Measurements from ENCODE around the gene MTA3.

MTA3 gene

DNA sequence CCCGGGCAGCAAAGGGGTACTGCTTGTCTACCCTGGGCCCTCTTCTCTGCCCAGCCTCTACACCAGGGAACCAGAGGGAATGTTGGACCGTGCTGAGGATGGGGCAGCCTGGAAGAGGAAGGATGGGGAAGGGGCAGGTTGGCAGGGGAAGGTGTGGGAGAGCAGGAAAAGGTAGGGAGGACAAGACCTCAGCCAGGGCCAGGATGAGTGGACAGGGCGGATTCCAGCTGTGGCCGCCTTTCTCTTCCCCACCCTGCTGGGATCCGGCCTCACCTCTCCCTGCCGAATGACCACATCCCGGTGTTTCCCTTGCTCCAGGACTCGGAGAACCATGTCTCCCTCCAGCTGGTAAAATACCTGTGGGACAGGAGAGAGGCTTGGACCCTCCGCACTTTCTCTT, 215.1 kb downstream of the MTA3 start:
- no peak for DNase-seq (ENCODE audit: low read depth in 1 of 2, low spot score in 1 of 2)
- H3K27me3 ChIP-seq (ENCODE audit: insufficient read depth, poor library complexity, severe bottlenecking): no peaks in the 10 kb centered on the region
- no peak overlapping the region for H3K4me3 ChIP-seq (replicated peaks; ENCODE audit: insufficient read depth, low read length)
- no peak overlapping the region for H3K27ac ChIP-seq (replicated peaks)
- TF ChIP-seq POLR2AphosphoS5 (IDR thresholded peaks at IDR 0.05; ENCODE audit: low read depth) (no peak), SPI1 (IDR thresholded peaks at IDR 0.05; ENCODE audit: borderline replicate concordance, low read depth) (no peak), GABPA (IDR thresholded peaks at IDR 0.05; ENCODE audit: low read depth) (no peak)
- TF ChIP-seq, protein P1, sequence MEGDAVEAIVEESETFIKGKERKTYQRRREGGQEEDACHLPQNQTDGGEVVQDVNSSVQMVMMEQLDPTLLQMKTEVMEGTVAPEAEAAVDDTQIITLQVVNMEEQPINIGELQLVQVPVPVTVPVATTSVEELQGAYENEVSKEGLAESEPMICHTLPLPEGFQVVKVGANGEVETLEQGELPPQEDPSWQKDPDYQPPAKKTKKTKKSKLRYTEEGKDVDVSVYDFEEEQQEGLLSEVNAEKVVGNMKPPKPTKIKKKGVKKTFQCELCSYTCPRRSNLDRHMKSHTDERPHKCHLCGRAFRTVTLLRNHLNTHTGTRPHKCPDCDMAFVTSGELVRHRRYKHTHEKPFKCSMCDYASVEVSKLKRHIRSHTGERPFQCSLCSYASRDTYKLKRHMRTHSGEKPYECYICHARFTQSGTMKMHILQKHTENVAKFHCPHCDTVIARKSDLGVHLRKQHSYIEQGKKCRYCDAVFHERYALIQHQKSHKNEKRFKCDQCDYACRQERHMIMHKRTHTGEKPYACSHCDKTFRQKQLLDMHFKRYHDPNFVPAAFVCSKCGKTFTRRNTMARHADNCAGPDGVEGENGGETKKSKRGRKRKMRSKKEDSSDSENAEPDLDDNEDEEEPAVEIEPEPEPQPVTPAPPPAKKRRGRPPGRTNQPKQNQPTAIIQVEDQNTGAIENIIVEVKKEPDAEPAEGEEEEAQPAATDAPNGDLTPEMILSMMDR (IDR thresholded peaks at IDR 0.05; ENCODE audit: insufficient read depth, low read length): no peak
- TF ChIP-seq, protein P2, sequence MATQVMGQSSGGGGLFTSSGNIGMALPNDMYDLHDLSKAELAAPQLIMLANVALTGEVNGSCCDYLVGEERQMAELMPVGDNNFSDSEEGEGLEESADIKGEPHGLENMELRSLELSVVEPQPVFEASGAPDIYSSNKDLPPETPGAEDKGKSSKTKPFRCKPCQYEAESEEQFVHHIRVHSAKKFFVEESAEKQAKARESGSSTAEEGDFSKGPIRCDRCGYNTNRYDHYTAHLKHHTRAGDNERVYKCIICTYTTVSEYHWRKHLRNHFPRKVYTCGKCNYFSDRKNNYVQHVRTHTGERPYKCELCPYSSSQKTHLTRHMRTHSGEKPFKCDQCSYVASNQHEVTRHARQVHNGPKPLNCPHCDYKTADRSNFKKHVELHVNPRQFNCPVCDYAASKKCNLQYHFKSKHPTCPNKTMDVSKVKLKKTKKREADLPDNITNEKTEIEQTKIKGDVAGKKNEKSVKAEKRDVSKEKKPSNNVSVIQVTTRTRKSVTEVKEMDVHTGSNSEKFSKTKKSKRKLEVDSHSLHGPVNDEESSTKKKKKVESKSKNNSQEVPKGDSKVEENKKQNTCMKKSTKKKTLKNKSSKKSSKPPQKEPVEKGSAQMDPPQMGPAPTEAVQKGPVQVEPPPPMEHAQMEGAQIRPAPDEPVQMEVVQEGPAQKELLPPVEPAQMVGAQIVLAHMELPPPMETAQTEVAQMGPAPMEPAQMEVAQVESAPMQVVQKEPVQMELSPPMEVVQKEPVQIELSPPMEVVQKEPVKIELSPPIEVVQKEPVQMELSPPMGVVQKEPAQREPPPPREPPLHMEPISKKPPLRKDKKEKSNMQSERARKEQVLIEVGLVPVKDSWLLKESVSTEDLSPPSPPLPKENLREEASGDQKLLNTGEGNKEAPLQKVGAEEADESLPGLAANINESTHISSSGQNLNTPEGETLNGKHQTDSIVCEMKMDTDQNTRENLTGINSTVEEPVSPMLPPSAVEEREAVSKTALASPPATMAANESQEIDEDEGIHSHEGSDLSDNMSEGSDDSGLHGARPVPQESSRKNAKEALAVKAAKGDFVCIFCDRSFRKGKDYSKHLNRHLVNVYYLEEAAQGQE (IDR thresholded peaks at IDR 0.05; ENCODE audit: insufficient replicate concordance, low read depth): no peak

DNA sequence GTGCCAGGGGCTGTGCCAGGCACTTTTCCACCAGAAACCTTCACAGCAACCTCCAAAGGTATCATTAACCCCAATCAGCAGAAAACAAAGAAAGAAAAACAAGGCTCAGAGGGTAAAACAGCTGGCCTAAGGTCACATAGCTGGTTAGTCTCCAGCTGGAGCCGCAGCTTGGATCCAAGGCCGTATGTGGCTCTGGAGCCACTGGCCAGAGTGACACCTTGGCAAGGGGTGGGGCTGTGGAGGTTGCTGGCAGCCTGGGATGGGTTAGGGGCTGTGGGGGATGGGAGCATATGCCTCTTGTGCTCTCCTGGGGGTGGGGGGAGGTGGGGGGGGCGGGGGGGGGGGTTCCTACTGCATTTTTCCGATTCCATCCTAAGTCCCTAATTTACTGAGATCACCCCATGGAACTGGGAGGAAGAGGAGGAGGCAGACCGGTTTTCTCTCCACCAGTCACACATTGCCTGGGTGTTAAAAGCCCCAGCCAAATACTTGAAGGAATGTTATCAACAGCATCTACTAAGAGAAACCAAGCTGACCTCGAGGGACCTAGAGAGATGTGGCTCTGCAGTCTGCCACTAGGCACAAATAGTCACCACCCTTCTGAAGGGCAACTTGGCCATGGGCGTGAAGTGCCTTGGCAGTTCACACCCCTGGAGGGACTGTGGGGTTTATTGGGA, 215.9 kb downstream of the MTA3 start:
- Histone ChIP-seq H3K27ac (replicated peaks) (no peak overlapping the region), H3K27me3 (ENCODE audit: insufficient read depth, poor library complexity, severe bottlenecking) (no peaks in the 10 kb centered on the region), H3K4me3 (replicated peaks; ENCODE audit: insufficient read depth, low read length) (no peak overlapping the region)
- TF ChIP-seq, protein P1 (IDR thresholded peaks at IDR 0.05; ENCODE audit: insufficient read depth, low read length): no peak
- no peak for TF ChIP-seq POLR2AphosphoS5 (IDR thresholded peaks at IDR 0.05; ENCODE audit: low read depth)
- DNase-seq (ENCODE audit: low read depth in 1 of 2, low spot score in 1 of 2): no peak

DNA sequence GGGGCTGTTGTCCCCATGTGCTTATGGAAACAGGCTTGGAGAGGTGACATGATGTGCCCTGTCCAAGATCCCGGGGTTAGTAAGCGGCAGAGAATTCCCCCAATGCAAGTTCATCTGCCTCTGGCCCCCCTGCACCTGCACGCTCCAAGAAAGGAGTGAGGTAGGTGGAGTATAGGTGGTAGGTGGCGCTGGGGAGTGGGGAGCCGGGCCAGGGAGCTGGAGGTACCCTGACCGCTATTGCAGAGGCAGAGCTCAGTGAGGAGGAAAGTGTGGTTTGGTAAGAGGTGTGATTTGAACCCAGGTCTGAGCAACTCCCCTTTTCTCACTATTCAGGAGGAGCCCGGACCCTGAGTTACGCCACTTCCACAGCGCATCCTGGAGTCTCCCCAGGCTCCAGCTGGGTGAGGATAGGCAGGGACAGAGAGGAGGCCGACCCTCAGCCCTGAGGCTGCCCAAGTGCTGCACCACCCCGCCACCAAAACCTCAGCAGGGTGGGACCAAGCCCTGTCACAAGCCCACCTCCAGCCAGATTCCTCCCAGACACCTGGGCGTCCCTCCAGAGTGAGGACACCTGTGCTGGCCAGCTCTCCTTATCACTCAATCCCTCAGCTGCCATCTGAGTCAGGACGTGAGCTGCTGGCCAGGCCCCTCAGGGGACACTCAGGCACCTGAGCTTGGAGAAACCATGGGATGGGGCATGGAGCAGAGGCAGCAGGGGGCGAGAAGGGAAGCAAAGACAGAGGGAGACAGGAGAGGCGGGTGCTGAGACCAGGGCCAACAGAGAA, 218.3 kb downstream of the MTA3 start:
- TF ChIP-seq, protein P1 (IDR thresholded peaks at IDR 0.05; ENCODE audit: insufficient read depth, low read length): no peak
- TF ChIP-seq, protein P2 (IDR thresholded peaks at IDR 0.05; ENCODE audit: insufficient replicate concordance, low read depth): no peak
- TF ChIP-seq GABPA (IDR thresholded peaks at IDR 0.05; ENCODE audit: low read depth): no peak
- no peak for TF ChIP-seq POLR2AphosphoS5 (IDR thresholded peaks at IDR 0.05; ENCODE audit: low read depth)
- no peak for TF ChIP-seq SPI1 (IDR thresholded peaks at IDR 0.05; ENCODE audit: borderline replicate concordance, low read depth)
- Histone ChIP-seq H3K27me3 (ENCODE audit: insufficient read depth, poor library complexity, severe bottlenecking) (no peaks in the 10 kb centered on the region), H3K4me3 (replicated peaks; ENCODE audit: insufficient read depth, low read length) (no peak overlapping the region)

More for the DNA sequence above, 218.3 kb downstream of the MTA3 start:
- H3K27ac ChIP-seq (replicated peaks): no peak overlapping the region
- no peak for DNase-seq (ENCODE audit: low read depth in 1 of 2, low spot score in 1 of 2)
